Hippocampal formation (tissue), 2 donors: ENCODE measurements around the gene ALKBH5.
A peak's percentile ranks its signal among the peaks of the same experiment; 100 is the strongest.
"Not testable (repeated sequence)": the region's sequence is repeated elsewhere in the genome, so short reads cannot be mapped to it uniquely, and the experiment has no call there.

ENCODE experiments used
- DNase-seq, 2 donors: peaks; one replicate each; lab custom pipeline; 2025; lab: John Stamatoyannopoulos, UW

Gene ALKBH5

DNA sequence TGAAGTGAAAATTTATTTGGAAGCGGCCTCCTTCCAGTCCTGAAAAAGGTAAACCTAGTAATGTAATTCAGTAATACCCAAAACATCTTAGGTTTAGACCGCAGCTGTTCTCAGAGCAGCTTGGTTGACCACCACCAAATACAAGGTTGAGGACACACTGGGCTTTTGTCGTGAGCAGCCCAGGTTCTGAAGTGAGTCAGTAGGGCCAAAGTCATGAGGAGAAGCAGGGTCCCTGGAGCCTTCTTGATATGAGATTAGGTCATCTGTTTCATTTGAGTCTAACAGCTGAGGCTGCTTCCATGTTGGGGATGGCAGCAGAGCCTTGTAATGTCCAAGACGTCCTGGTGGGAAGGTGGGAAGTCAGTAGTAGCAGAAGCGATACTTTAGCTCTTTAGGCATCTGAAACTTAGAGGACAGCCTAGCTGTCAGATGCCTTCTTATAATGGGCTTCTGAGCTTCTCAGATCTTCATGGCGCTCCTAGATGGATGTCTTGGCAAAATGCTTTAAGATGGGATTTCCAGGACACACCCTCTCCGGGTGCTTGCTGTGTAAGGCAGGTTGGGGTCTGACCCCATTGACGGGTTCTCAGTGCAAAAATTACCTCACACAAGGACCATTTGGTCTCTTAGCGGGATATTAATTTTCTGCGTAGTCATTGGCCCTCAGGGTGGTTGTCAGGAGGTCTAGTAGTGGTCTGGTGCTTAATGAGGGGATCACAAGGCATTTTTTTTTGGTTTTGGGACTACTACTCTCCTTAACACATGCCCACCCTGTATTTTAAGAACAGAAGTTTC lies 2.4 kb downstream of the ALKBH5 start:
- no peak for DNase-seq

DNA sequence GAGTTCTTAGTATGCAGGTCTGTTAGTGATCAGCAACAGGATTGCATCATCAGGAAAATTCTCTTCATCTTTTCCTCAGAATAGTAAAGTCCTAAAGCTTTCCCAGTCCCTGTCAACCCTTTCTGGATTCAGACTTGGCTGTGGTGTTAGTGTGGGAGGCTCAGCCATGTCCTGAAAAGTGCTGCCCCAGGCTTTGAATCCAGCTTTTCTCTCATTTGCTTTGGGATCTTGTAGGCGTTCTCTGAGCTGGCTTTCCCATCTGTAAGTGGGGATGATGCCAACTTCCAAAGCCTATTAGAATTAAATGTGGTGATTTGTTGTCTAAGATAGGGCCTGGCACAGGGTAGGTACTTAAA lies 3.0 kb downstream of the ALKBH5 start:
- DNase-seq, result peak in 1 of 2 donors; percentile 53

DNA sequence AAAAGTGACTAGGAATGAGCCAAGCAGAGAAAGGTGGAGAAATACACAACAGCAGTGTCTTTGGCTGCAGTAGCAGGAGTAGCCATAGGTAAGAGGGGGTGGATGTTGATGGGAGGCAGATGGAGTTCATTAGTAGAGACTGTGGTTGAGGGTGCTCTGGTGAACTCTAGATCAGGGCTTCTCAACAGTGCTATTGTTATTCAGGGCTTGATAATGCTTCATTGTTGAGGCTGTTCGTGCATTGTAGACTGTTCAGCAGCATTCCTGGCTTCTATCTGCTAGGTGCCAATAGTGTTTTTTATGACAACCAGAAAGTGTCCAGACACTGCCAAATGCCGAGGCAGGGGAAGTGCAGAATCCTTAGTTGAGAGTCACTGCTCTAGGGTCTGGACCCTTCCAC lies 3.6 kb downstream of the ALKBH5 start:
- peak in 1 of 2 donors; percentile 75 for DNase-seq

DNA sequence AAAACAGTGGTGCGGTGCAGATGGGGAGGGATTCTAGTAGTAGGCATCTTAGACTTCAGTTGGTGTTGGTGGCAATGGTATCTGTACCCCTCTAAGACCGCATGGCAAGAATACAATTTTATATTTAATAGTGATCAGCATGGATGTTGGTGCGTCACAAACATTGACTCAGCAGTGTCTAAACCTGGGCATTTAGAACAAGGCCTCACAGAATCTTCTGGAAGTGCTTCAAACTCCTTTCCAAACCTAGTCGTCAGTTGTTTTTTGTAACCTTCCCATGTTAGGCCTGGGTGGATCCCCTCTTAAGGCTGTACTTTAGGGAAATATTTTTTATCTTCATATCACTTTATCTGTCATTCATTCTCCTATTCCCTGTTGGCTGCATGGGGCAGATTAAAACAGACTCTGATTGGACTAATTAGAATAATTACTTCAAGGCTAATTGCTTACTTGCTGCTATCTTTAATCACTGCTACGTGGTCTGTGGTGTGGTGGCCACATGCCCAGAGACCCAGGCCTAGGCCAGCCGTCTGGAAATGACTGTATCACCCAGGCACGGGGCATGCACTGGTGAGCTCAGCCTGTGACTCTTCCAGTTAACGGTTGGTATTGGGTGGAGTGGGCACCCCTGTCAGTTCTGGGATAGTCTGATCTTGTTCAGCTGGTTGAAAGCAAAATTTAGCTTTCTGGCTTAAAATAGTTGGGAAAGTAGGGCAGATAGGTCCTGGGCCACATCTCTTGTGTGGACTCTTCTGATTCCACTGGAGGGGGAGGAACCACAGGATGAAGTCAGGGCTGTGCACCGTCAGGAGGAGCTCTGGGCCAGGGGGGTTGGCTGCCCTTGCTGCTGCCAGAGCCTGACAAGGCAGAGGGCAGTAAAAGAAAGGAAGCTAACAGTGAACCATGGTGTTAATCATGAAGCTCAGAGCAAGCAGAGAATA lies 4.5 kb downstream of the ALKBH5 start:
- no peak for DNase-seq

DNA sequence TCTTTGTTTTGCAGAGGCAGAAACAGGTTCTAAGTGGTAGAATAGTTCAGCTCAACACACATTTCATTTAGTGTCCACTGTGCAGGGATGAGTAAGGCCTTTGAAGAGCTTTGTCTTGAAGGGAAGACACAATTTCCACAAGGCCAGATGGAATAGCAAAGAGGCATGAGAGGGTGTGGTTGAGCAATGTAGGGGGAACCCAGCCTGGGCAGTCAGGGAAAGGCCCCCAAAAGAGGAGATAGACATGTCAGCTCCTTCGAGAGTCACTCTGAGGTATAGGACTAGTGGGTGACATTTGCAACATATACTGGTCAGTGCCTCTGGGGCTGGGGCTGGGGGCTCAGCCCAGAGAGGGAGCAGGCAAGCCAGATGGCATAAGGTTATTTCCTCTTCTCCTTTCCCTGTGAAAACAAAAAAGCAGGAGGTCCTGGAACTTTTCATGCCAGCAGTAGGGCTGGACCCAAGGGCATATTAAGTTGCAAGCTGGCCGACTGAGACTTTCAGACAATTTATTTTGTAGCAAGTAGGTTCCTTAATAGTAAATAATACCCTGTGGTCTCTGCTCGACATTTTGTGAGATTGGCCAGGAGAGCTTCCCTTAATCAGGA lies 7.1 kb downstream of the ALKBH5 start:
- DNase-seq, result no peak

DNA sequence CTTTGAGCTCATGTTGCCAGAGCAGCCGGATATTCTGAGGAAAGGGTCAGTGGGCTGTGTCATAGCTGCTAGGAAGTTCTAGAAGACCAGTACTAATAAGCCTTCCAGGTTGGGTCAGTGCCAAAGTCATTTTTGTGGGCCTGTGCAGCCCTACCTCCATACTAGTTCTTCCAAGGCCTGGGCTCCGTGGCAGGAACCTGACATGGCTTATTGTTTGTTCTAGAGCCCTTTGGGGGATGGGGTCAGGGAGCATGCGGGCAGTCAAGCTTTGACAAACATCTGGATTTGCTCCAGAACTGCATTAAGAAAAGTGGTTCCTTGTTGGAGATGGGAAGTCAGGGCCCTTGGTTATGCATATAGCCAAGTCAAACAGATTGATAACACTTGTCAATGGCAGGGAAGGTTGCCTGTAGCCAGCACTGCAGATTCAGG lies 7.6 kb downstream of the ALKBH5 start:
- no peak for DNase-seq

DNA sequence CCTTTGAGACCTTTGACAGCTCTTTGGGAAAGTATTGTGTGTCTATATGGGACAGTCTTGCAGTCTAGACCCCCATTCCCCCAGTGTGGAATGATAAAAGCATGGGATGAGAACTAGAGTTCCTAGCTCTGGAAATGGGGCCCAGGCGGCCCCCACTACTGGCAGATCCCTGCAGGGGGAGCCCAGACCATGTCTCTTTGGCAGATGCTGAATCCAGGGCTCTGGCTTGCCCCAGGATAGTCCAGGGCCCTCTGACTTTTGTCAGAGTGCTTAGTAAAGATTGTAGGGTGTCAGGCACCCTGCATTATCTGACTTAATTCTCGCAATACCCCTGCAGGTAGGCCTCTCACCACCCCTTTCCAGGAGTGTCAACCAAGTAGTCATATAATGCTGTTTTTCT lies 8.3 kb downstream of the ALKBH5 start:
- DNase-seq, result no peak

DNA sequence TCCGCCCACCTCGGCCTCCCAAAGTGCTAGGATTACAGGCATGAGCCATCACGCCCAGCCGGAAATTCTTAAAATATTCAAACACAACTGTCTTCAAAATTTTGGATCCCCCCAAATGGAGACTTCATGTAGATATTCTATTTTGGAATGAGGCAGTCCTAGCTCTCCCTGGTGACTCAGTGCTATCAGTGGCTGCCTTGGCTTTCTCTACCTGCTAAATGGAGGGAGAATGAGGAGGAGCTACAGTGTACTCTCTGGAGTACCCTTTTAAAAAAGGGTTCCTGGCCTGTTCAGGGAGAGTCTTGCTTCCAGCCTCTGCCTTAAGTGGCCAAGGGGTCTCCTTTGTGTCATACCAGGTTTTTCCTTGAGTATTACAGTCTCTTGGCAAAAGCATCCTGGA lies 10.8 kb downstream of the ALKBH5 start:
- DNase-seq, result no peak

DNA sequence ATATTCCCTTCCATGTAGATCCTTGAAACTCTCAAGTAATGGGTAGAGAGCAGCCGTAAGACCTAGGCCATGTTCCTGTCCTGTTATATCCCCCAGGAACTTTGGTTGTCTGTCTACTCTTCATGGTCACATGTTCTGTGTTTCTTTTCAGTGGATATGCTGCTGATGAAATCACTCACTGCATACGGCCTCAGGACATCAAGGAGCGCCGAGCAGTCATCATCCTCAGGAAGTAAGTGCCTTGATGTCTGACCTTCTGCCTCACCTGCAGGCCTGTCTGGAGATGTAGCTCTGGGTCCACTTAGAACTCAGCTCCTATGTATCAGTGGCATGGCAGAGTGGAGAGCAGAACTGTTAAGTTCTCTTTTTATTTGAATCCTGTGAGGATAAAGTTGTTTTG lies 11.2 kb downstream of the ALKBH5 start:
- DNase-seq, result no peak

DNA sequence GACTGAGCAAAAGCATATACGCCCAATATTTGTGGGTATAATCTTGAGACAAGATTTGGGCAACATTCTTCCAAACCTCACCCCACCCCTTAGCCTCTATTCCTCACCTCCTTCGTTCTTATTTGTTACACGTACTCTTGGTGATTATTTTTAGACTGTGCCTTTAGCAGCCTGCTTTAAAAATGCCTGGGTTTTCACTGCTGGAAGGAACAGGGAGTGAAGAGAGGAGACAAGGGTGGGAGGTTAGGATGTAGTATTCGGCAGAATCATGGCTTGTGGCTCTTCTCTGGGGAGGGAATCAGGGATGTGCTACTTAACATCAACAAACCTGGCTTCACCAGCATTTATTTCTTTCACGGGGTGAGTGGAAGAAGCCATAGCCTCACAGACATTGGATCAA lies 11.6 kb downstream of the ALKBH5 start:
- no peak for DNase-seq

DNA sequence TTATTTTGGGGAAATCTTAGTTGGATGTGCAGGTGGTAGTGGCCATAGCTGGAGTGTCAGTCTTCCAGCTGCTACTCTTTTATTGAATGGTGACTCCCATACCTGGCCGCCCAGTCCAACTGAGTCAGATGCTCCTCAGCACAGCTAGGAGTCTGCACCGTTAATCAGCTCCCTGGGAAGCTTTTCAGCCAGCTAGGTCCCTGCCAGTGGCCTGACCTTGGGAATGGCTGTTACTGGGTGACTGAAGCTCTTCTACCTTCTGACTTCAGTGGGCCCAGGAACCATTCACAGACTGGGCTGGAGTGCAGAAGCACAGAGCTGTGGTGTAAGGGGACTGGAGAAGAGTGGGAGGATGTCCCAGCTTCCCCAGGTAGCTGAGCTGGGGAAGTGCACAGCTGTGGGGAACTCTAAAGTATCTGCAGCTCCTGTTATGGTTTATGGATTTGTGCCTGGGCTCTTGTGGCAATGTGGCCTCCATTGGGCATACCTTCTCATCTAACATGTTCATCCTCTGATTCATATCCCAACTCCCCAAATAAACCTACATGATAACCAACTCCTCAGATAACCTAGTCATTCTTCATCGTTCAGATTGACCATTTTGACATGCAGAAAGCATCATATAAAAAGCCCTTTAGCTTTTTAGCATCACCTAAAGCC lies 14.0 kb downstream of the ALKBH5 start:
- DNase-seq, result no peak

DNA sequence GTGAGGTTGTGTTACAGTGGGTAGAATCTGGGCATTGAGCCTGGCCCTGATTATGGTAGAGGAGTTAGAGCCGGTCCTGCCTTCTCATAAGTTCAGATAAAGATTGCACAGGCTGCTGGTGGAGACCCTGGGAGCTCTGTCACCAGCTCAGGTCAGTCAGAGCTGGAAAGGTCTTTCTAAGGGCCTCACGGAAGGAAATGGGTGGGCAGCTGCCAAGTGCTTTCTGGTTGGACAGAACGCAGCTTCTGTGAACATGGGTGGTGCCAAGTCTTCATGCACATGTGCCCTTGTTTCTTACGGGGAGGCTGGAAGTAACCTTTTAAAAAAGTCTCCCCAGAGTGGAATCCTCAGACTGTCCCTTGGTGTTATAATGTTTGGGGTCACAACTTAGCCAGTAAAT lies 14.9 kb downstream of the ALKBH5 start:
- no peak for DNase-seq

DNA sequence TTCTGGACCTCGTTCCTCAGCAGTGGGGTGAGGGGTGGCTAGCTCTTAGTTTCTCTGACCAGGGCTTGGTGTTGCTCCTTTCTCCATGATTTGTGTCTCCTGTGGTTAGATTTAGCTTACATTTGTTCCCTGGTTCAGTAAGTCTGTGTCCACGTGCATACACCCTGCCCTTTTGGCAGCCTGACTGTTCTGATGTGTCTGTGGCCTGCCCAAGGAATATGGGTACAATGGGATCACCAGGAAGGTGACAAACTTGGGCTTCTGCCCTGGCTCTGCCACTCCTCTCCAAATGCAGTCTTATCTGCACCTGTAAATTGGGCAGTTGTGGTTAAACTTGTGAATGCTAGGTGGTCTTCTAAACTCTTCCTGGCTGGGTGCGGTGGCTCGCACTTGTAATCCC lies 17.5 kb downstream of the ALKBH5 start:
- DNase-seq, result no peak

DNA sequence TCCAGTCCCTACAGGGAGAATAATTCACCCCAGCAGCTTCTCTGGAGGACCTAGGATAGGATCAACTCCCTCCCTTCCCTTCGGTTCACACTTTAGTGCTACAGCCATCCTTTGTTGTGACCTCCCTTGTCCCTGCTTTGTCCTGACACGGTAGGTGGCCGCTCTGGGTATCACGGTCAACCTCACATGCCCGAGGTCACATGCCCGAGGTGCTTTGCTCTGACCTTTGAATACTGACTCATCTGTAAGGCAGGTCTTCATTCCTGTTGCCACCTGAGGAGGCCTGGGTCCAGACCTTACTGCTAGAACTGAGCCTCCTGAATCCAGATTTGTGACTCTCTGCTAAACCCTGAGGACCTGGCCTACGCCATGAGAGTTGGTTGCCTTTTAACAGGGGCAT lies 19.7 kb downstream of the ALKBH5 start:
- DNase-seq, result no peak

DNA sequence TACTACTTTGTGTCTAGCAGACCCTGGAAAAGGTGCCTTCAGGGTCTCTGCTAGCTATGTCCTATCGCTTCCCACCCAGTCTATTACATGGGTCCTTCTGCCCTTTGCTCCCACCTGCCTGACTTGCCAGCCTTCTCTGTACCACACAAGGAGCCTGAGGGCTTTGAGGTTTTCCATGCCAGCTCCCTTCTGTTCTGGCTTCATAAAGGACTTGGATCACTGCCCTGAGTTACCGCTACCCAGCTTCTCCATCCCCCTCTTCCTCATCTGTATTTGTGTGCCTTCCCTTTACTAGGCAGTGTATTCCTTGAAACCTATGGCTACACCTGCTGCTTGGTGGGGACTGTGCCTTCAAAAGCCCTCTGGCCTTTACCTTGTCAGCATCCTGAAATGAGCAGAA lies 22.2 kb downstream of the ALKBH5 start:
- no peak for DNase-seq

DNA sequence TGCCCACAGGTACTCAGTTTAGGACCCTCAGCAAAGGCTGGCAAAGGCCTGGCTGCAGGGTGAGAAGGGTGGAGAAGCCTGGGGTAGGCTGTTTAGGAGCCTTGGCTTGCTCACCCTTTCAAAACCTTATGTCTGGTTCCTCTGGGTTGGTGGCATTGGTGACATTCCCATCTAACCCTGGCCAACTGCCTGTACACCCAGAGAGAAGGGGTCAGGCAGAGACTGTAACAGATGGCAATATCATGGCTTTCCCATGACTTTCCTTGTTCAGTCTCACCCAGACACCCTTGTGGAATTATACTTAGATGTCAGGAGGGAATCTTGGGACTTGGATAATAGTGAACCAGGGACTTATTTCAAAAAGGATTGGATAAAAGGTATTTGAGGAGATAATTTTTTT lies 23.3 kb downstream of the ALKBH5 start:
- no peak for DNase-seq

DNA sequence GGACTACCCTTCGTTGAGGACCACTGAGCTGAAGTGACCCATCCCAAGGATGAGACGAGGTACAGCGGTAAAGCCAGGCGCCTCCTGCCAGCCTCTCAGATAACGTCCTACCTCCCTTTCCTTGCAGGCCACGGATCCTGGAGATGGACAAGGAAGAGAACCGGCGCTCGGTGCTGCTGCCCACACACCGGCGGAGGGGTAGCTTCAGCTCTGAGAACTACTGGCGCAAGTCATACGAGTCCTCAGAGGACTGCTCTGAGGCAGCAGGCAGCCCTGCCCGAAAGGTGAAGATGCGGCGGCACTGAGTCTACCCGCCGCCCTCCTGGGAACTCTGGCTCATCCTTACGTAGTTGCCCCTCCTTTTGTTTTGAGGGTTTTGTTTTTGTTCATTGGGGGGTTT lies 24.5 kb downstream of the ALKBH5 start:
- no peak for DNase-seq

DNA sequence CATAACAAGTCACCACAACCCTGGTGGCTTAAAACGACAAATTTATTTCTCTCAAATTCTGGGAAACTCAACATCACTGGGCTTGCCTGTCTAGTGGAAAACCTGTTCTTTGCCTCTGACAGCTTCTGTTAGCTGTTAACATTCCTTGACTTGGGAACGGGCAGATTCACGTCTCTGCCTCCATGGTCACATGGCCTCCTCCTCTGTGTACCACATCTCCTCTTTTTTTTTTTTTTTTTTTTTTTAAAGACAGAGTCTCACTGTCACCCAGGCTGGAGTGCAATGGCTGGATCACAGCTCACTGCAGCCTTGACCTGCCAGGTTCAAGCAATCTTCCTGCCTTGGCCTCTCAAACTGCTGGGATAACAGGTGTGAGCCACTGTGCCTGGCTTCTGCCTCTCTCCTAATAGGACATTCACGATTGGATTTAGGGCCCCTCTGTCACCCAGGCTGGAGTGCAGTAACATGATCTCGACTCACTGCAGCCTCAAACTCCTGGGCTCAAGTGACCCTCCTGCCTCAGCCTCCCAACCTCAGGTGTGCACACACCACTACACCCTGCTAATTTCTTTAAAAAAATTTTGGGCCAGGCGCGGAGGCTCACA lies 30.1 kb downstream of the ALKBH5 start:
- no peak for DNase-seq

DNA sequence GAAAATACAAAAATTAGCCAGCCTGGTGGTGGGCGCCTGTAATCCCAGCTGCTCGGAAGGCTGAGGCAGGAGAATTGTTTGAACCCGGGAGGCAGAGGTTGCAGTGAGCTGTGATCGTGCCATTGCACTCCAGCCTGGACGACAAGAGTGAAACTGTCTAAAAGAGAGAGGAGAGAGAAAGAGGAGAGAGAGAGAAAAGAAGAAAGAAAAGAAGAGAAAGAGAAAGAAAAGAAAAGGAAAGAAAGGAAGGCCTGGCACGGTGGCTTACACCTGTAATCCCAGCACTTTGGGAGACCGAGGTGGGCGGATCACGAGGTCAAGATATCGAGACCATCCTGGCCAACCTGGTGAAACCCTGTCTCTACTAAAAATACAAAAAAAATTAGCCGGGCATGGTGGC lies 33.3 kb downstream of the ALKBH5 start:
- DNase-seq, result not testable (repeated sequence)

DNA sequence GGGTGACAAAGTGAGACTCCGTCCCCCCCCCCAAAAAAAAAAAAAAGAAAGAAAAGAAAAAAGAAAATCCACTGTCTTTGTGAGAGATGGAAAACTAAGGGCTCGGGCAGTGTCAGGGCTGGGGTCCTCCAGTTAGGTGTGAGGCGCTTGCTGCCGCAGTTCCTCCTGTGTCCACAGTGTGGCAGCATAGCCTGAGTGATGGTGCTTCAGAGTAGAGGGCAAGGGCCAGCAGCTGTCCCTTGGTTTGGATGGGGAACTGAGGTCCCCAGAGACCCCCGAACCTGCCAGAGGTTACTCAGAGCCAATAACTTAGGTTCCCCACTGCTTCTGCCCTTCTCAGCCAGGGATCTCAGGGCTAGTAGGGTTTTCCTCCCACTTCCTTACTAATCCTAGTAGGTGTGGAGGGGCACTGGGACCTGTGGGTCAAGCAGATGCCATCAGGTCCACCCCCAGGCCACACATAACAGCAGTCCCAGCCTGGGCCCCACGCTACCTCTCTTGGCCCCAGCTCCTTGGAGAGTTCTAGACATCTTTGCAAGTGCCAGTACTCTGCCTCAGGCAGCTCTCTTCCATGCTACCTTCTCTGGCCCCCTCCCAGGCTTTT lies 33.9 kb downstream of the ALKBH5 start:
- peak; percentile 45 to 59 for DNase-seq

DNA sequence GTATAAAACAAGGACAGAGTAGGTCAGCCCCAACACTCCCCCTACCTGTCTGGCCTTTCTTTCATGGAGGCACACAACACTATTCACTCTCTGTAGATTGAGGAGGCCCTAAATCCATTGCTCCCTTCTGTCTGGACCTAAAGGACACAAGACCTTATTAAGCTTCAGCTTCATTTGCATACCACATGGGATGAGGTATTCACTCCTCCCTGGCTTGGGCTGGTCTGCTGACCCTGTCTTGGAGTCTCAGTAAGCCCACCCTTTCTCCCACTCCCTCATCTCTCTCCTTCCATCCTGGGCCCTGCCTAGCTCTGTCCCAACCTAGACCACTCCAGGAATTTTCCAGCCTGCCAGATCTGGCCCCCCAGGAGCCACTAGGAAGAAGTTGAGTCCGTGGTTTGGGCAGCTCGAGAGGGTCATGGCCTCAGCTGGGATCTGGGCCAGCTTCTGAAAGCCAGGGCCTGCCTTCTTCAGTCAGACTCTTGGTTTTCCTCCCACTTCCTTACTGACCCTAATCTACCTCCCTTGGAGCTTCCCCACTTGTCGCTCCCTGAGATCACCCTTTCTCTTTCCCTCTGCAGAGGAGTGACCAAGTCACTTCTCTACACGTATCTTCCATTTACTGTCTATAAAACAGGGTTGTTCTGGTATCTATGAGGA lies 35.3 kb downstream of the ALKBH5 start:
- no peak for DNase-seq
